GM12873 (cell line): Measurements from ENCODE around the gene UIMC1.

Experiments used
- CTCF ChIP-seq: IDR thresholded peaks from 2 replicates; pipeline ENCODE4 v1.5.1; 2012; ENCODE audit warnings: low read depth, mild to moderate bottlenecking, moderate library complexity, low read length, control low read depth; ENCODE audit not compliant: insufficient read depth; ENCODE audit errors: missing control alignments

The UIMC1 gene

GRCh38 chr5:176887252-176887849 is 119.2 kb downstream of the UIMC1 start:
- no peak for TF ChIP-seq CTCF

DNA sequence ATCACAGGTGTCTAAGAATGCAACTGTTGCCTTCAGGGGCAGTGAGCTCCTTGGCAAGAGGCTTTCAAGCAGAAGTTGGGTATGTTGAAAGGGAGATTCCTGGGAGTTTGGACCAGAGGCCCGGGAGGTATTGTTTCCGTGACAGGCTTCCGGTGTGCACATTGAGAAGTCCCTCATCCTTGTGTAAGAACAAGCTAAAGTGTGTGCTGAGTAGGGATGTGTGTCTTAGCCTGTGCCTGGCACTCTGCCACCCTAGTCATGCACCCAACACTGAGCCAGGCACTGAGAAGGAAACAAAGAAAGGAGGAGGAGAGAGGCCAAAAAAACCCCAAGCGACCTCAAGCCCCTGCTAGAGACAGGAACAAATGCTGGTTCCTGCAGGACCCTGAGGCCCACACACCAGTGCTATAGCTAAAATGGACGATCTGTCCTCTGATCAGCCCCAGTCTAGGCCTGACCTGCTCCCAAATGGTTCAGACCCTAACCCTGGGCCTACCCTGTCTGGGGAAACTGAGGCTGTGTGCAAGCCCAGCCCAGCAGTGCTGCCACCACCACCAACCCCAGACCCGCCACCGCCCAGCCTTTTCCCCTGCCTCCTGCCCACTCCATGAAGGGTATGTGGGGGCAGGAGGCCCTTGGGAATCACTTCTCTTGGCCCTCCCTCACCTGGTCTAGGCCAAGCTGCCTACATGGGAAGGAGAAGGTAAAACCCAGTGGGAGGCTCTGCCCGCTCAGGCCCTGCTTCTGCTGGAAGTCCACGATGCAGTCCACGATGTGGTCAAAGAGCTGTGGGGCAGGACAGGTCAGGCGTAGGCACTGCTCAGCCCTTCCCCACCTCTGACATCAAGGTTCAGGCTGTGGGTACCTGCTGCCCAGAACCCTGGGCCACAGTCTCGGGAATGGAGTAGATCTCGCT is 120.0 kb downstream of the UIMC1 start:
- no peak for TF ChIP-seq CTCF

GRCh38 chr5:176884571-176884890 is 122.0 kb downstream of the UIMC1 start:
- TF ChIP-seq CTCF: no peak

DNA sequence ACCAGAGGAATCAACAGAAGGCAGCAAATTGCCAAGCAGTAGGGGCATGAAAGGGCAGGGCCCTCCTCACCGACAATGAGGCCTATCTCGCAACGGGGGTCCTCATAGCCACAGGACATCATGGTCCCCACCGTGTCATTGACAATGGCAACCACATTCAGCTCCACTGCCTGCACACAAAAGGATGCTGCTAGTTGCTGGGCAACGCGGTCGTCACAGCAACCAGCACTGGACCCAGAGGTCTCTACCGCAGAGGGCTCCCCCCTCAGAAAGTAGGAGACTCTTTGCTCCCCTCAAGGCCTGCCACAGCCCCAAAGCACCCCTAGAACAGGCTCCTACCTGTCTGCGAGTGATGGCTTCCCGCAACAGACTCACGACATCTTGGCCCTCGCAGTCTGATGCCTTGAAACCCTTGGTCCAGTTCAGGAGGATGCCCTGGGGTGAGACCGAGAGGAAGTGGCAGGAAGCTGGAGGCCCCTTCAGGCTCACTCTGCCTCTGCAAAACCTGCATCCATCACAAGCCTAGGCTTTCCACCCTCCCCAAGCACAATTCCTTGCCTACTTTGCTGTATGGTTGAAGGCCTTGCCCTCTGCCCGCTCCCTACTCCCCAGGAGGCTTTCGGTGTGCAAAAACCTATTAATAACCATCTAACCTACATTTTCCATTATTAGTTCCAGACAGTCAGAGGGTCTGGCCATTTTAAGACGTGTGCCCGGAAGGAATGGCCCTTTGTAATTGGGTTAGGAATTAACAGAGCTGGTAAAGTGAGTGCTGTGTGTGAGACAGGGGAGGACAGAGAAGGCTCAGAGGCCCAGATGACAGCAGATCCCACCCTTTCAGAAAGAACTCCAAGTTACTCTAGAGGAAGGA is 122.6 kb downstream of the UIMC1 start:
- TF ChIP-seq CTCF: no peak

DNA sequence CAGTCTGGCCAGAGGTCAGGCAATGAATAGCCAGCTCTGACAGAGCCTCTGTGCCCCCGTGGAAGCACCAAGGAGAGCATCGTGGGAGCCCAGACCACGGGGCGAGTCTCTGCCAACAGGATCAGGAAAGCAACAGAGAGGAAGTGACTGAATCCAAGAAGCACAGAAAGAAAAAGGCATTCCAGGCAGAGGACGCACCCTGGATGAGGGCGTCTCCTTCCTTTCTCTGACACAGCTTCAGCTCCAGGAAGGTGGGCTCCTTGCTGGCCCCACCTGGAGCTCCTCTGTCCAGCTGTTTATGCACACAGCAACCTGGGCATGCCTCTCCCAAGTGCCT is 124.0 kb downstream of the UIMC1 start:
- TF ChIP-seq CTCF: no peak

DNA sequence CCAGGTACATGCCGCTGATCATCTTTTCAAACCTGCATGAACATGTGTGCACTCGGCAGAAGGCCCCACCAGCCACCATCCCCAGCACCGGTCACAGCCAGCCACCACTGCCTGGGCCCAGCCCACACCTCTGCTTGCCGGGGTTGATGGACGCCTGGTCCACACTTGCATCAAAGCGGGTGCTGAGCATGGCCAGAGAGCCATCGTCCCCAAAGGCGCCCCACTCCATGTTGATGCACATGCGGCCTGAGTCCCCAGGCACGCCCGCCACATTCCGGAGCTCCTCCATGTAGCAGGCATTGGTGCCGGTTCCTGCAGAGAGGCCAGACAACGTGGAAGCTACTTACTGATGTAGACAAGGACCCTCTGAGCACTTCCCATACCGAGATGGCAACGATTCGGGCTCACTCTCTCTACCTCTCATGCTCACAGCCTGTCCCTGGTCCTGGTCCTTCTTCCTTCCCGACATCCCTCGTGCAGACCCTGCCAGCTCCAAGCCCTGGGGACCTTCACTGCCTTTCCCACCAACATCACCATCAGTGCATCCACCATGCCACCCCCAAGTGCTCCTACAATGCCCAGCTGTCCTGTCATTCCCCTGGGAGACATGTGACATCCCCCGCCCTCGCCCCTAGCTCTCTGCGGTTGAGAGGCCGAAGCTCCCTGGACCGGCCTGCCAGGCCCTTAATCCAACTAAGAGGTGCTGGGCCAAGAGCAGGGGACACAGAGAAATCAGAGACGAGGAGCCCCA is 124.6 kb downstream of the UIMC1 start:
- no peak for TF ChIP-seq CTCF
